ENCODE data around the gene EHD2. TPM values are rescaled to one million over a fixed set of nuclear protein-coding genes. Genes with fewer than 3 reads are reported as not detected.

The EHD2 gene
- polyA plus RNA-seq, 1 donor from 2014 or later = not detected

DNA sequence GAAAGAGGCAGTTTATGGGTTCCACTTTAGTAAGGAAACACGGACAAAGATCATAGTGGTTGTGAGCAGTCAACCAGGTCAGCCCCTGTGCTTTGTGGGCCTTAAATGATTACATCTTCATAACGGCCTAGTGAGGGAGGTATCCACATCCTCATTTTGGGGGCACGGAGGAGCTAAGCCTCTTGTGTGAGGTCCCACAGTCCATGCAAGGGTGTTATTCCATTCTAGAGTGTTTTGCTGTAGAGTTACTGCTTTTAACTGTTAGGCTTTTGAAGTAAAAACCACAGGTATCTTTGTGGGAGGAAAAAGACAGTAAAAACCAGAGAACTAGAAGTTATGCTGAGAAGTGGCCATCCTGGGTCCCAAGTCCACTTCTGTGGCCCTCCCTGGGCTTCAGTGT, 36.1 kb downstream of the EHD2 start:
- no peak overlapping the region for H3K9ac ChIP-seq (ENCODE audit: low read length)

DNA sequence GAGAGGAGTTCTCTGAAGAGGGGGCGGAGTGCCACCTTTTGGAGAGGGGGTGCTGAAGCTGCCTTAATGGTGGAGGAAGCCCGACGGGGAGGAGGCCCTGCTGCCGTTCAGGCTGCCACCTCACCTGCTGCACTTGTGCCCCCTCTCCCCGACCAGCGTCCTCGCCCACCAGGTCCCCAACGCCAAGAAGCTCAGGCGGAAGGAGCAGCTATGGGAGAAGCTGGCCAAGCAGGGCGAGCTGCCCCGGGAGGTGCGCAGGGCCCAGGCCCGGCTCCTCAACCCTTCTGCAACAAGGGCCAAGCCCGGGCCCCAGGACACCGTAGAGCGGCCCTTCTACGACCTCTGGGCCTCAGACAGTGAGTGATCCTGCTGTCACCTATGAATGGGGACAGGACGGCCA, 37.5 kb downstream of the EHD2 start:
- Histone ChIP-seq H3F3A (ENCODE audit: insufficient read depth, low read length, poor library complexity, severe bottlenecking) (no peaks in the 10 kb centered on the region), H3K4me3 (ENCODE audit: low read length) (no peak overlapping the region), H3K9me2 (ENCODE audit: insufficient read depth, low read length) (no peaks in the 10 kb centered on the region), H3K27me3 (ENCODE audit: insufficient read depth, low read depth, low read length) (no peaks in the 10 kb centered on the region), H3K36me3 (ENCODE audit: insufficient read depth, low read length) (no peaks in the 10 kb centered on the region), H3K9ac (ENCODE audit: low read length) (no peak overlapping the region), H4K20me1 (ENCODE audit: insufficient read depth) (no peaks in the 10 kb centered on the region), H2AFZ (ENCODE audit: low read depth, low read length) (no peak overlapping the region), H3K9me3 (ENCODE audit: low read length) (no peaks in the 10 kb centered on the region), H3K27ac (ENCODE audit: low read length) (no peak overlapping the region), H3K79me2 (replicated peaks; ENCODE audit: insufficient read depth, low read length) (peaks cover 12% of the 10 kb centered on the region), H3K4me2 (ENCODE audit: low read length) (no peak overlapping the region)
- TF ChIP-seq, protein P1, sequence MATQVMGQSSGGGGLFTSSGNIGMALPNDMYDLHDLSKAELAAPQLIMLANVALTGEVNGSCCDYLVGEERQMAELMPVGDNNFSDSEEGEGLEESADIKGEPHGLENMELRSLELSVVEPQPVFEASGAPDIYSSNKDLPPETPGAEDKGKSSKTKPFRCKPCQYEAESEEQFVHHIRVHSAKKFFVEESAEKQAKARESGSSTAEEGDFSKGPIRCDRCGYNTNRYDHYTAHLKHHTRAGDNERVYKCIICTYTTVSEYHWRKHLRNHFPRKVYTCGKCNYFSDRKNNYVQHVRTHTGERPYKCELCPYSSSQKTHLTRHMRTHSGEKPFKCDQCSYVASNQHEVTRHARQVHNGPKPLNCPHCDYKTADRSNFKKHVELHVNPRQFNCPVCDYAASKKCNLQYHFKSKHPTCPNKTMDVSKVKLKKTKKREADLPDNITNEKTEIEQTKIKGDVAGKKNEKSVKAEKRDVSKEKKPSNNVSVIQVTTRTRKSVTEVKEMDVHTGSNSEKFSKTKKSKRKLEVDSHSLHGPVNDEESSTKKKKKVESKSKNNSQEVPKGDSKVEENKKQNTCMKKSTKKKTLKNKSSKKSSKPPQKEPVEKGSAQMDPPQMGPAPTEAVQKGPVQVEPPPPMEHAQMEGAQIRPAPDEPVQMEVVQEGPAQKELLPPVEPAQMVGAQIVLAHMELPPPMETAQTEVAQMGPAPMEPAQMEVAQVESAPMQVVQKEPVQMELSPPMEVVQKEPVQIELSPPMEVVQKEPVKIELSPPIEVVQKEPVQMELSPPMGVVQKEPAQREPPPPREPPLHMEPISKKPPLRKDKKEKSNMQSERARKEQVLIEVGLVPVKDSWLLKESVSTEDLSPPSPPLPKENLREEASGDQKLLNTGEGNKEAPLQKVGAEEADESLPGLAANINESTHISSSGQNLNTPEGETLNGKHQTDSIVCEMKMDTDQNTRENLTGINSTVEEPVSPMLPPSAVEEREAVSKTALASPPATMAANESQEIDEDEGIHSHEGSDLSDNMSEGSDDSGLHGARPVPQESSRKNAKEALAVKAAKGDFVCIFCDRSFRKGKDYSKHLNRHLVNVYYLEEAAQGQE (IDR thresholded peaks at IDR 0.05; ENCODE audit: borderline replicate concordance) = no peak
- no peak for TF ChIP-seq RAD21 (conservative IDR thresholded peaks at IDR 0.05)
- TF ChIP-seq EZH2 (IDR thresholded peaks at IDR 0.05; ENCODE audit: borderline replicate concordance, insufficient read depth, low read length, poor library complexity, severe bottlenecking) = no peak
- TF ChIP-seq POLR2AphosphoS5 (IDR thresholded peaks at IDR 0.05) = no peak
- TF ChIP-seq EP300 (conservative IDR thresholded peaks at IDR 0.05; ENCODE audit: poor library complexity, severe bottlenecking) = no peak
- no peak for TF ChIP-seq SMC3 (conservative IDR thresholded peaks at IDR 0.05; ENCODE audit: poor library complexity)
- no peak for TF ChIP-seq MXI1 (conservative IDR thresholded peaks at IDR 0.05; ENCODE audit: poor library complexity, severe bottlenecking)
- TF ChIP-seq, protein P2, sequence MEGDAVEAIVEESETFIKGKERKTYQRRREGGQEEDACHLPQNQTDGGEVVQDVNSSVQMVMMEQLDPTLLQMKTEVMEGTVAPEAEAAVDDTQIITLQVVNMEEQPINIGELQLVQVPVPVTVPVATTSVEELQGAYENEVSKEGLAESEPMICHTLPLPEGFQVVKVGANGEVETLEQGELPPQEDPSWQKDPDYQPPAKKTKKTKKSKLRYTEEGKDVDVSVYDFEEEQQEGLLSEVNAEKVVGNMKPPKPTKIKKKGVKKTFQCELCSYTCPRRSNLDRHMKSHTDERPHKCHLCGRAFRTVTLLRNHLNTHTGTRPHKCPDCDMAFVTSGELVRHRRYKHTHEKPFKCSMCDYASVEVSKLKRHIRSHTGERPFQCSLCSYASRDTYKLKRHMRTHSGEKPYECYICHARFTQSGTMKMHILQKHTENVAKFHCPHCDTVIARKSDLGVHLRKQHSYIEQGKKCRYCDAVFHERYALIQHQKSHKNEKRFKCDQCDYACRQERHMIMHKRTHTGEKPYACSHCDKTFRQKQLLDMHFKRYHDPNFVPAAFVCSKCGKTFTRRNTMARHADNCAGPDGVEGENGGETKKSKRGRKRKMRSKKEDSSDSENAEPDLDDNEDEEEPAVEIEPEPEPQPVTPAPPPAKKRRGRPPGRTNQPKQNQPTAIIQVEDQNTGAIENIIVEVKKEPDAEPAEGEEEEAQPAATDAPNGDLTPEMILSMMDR (IDR thresholded peaks at IDR 0.05; ENCODE audit: poor library complexity, severe bottlenecking) = no peak
- TF ChIP-seq TAF1 (IDR thresholded peaks at IDR 0.05; ENCODE audit: low read depth) = no peak

More for the DNA sequence above, 36.1 kb downstream of the EHD2 start:
- H3K9me3 ChIP-seq (ENCODE audit: low read length) = no peaks in the 10 kb centered on the region
- no peaks in the 10 kb centered on the region for H3F3A ChIP-seq (ENCODE audit: insufficient read depth, low read length, poor library complexity, severe bottlenecking)
- H3K27ac ChIP-seq (ENCODE audit: low read length) = no peak overlapping the region
- no peaks in the 10 kb centered on the region for H3K36me3 ChIP-seq (ENCODE audit: insufficient read depth, low read length)
- no peak overlapping the region for H3K4me3 ChIP-seq (ENCODE audit: low read length)
- H3K79me2 ChIP-seq (replicated peaks; ENCODE audit: insufficient read depth, low read length) = peaks cover 12% of the 10 kb centered on the region
- no peaks in the 10 kb centered on the region for H4K20me1 ChIP-seq (ENCODE audit: insufficient read depth)
- no peaks in the 10 kb centered on the region for H3K27me3 ChIP-seq (ENCODE audit: insufficient read depth, low read depth, low read length)
- H3K4me2 ChIP-seq (ENCODE audit: low read length) = no peak overlapping the region
- H3K9me2 ChIP-seq (ENCODE audit: insufficient read depth, low read length) = no peaks in the 10 kb centered on the region
- H2AFZ ChIP-seq (ENCODE audit: low read depth, low read length) = no peak overlapping the region
- TF ChIP-seq SMC3 (conservative IDR thresholded peaks at IDR 0.05; ENCODE audit: poor library complexity) = no peak
- no peak for TF ChIP-seq POLR2AphosphoS5 (IDR thresholded peaks at IDR 0.05)
- no peak for TF ChIP-seq EZH2 (IDR thresholded peaks at IDR 0.05; ENCODE audit: borderline replicate concordance, insufficient read depth, low read length, poor library complexity, severe bottlenecking)
- no peak for TF ChIP-seq TAF1 (IDR thresholded peaks at IDR 0.05; ENCODE audit: low read depth)
- TF ChIP-seq RAD21 (conservative IDR thresholded peaks at IDR 0.05) = no peak
- TF ChIP-seq MXI1 (conservative IDR thresholded peaks at IDR 0.05; ENCODE audit: poor library complexity, severe bottlenecking) = no peak
- TF ChIP-seq EP300 (conservative IDR thresholded peaks at IDR 0.05; ENCODE audit: poor library complexity, severe bottlenecking) = no peak
- TF ChIP-seq, protein P1 (IDR thresholded peaks at IDR 0.05; ENCODE audit: borderline replicate concordance) = no peak
- TF ChIP-seq, protein P2 (IDR thresholded peaks at IDR 0.05; ENCODE audit: poor library complexity, severe bottlenecking) = no peak

Data from neural cell (in vitro differentiated cells).